Body of pancreas (tissue), 4 donors: ENCODE measurements around the gene YARS2.

Experiments
- CTCF ChIP-seq, 7 experiments: fragments of 450-650 bp in 4 of 7; fragments of 200-600 bp in 3 of 7; sonication (generic) in 3 of 7; IDR thresholded peaks; one replicate each; pipeline ENCODE4 v1.5.1; 2016 to 2019; ENCODE audit warnings: antibody characterized with exemption in 7 of 7
- POLR2A ChIP-seq, 3 donors: fragments of 450-650 bp; IDR thresholded peaks; one replicate each; pipeline ENCODE4 v1.6.1; 2016; ENCODE audit warnings: antibody characterized with exemption in 3 of 3, mild to moderate bottlenecking in 2 of 3

- TF ChIP-seq CTCF (IDR thresholded peaks at IDR 0.05) (no peak), POLR2A (IDR thresholded peaks at IDR 0.05) (no peak)
These were observed 24.4 kb upstream of the YARS2 start for GRCh38 chr12:32780071-32780470.
